Astrocyte (in vitro differentiated cells and primary cell): ENCODE results near the gene MBTD1.

Experiments used
- EZH2 ChIP-seq: IDR thresholded peaks from 2 replicates; pipeline ENCODE4 v1.6.1; 2012; ENCODE audit warnings: mild to moderate bottlenecking, low read length, inconsistent platforms; ENCODE audit not compliant: insufficient read depth
- TF ChIP-seq, protein P1 (sequence below): IDR thresholded peaks from 2 replicates; pipeline ENCODE4 v1.5.1; 2011; ENCODE audit warnings: low read depth, mild to moderate bottlenecking, inconsistent platforms, low read length, moderate library complexity; ENCODE audit not compliant: insufficient read depth

DNA sequence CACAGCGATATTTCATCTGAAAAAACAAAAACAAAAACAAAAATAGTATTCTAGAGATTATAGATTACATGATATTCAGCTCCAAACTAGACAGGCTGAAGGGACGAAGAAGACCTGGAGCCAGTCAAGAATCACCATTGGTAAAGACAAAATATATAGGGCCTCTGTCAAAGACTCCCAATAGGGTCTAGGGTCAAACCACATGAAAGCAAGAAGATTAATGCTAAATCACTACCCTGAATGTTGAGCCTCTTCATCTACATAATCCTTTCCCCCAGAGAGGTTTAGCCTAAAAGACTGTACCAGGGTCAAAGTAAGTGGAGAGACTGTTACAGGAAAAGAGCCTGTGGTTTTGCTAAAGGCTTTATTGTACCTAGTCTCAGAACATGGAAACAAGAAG, 117.3 kb downstream of the MBTD1 start:
- TF ChIP-seq, protein P1, sequence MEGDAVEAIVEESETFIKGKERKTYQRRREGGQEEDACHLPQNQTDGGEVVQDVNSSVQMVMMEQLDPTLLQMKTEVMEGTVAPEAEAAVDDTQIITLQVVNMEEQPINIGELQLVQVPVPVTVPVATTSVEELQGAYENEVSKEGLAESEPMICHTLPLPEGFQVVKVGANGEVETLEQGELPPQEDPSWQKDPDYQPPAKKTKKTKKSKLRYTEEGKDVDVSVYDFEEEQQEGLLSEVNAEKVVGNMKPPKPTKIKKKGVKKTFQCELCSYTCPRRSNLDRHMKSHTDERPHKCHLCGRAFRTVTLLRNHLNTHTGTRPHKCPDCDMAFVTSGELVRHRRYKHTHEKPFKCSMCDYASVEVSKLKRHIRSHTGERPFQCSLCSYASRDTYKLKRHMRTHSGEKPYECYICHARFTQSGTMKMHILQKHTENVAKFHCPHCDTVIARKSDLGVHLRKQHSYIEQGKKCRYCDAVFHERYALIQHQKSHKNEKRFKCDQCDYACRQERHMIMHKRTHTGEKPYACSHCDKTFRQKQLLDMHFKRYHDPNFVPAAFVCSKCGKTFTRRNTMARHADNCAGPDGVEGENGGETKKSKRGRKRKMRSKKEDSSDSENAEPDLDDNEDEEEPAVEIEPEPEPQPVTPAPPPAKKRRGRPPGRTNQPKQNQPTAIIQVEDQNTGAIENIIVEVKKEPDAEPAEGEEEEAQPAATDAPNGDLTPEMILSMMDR, result no peak
- no peak for TF ChIP-seq EZH2
